ENCODE measurements around the gene NUDT16L1.

GRCh38 chr16:4734730-4735535, 41.6 kb downstream of the NUDT16L1 start:
- no peak for TF ChIP-seq CTCF (conservative IDR thresholded peaks at IDR 0.05)
- no peak for TF ChIP-seq ZFX (IDR thresholded peaks at IDR 0.05)

All from C4-2B (cell line).